NCI-H69 (cell line): ENCODE data around the gene GIT2.

Experiments
- DNase-seq: peaks from one replicate; lab custom pipeline; 2025; lab: John Stamatoyannopoulos, UW

The GIT2 gene

GRCh38 chr12:109981311-109981710, 14.9 kb downstream of the GIT2 start:
- DNase-seq, result no peak

DNA sequence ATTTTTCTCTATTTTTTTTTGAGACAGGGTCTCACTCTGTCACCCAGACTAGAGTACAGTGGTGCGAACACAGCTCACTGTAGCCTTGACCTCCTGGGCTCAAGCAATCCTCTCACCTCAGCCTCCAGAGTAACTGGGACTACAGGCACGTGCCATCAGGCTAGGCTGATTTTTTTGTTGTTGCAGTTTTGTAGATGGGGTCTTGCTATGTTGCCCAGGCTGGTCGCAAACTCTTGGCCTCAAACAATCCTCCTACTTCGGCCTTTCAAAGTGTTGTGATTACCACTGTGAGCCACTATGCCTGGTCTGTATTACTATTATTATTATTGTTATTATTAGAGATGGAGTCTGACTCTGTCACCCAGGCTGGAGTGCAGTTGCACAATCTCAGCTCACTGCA, 23.3 kb downstream of the GIT2 start:
- no peak for DNase-seq

DNA sequence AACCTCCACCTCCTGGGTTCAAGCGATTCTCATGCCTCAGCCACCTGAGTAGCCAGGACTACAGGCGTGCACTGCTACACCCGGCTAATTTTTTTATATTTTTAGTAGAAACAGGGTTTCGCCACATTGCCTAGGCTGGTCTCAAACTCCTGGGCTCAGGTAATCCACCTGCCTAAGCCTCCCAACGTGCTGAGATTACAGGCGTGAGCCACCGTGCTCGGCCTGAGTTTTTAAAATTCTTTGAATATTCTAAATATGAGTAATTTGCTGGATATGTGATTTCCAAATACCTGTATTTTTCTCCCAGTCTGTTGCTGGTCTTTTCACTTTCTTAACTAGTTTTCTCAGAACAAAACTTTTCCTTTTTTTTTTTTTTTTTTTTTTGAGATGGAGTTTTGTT, 27.4 kb downstream of the GIT2 start:
- no peak for DNase-seq

GRCh38 chr12:109968032-109968420, 28.1 kb downstream of the GIT2 start:
- DNase-seq, result no peak

DNA sequence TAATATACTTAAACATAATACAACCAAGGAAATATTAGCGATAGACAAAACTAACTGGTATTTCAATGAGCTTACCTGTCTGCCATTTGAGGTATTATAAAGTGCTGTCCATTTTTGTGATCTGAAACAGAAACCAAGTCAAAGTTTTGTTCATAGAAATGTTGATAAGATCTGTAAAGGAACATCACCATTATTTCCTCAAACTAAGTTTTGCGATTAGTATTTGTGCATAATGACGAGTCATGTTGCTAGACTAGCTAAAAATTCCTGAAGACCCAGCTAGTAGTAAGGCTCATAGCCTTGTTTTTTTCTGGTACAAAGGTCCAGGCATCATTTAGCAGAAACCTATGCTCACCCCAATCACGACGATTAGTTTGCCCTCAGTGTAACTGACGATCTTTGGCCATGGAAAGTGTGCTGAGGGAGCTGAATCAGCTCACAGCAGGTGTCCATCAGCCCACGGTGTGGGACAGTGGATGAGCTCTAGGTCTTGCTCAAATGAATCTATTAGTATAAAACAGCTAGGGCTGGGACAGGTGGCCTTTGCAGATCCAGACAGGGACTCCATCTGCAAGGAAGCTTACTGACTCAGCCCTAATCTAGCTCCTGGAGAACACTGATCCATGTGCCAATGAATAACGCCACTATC, 28.7 kb downstream of the GIT2 start:
- DNase-seq, result no peak

- no peak for DNase-seq
Measured at GRCh38 chr12:109966546-109966945, 29.6 kb downstream of the GIT2 start.

DNA sequence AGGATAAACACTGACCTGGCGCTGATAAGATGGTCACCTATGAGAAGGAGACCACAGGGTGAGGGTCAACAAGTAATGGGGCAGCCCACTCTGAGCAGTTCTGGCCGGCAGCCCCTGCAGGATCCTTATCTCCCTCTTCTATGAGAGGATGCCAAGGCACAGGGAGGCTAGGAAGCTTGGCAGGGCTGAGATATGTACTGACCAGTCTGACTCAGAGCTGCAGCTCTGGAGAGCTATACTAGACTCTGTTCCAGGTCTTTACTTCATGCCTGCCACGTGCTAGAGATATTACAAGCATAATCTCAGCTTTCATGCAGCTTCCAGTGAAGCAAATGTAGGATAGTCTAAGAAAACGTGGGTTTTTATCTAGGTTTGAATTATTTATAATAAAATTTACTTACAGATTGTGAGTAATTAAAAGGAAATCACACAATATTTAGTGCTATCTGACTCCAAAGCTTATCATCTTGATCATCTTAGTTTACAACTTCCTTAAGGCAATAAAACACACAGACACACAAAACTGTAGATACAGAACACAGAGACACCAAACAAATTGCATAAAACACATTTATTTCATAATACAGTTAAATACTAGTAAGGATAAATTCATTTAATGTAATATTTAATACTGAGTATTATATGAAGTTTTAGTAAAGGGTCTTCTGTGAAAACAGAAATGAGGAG, 32.3 kb downstream of the GIT2 start:
- no peak for DNase-seq

DNA sequence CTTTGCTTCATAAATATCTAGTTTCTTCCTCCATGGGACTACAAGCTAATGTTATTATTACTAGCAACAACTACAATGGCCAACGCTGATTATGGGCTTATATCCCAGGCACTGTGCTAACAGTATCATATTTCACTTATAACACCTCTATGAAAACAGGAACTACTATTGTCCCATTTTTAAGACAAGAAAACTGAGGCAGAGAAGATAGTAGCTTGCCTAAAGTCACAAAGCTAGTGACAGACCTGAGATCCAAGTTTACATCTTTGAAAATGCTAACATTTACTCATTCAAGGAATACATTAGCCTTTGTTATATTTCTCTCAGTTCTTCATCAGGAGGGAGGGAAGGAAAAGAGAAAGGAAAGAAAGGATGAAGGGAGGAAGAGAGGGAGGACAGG, 32.8 kb downstream of the GIT2 start:
- DNase-seq, result no peak

- DNase-seq, result peak; percentile 67
Measured at GRCh38 chr12:109962398-109962797, 33.8 kb downstream of the GIT2 start.

GRCh38 chr12:109961612-109962011, 34.6 kb downstream of the GIT2 start:
- no peak for DNase-seq

DNA sequence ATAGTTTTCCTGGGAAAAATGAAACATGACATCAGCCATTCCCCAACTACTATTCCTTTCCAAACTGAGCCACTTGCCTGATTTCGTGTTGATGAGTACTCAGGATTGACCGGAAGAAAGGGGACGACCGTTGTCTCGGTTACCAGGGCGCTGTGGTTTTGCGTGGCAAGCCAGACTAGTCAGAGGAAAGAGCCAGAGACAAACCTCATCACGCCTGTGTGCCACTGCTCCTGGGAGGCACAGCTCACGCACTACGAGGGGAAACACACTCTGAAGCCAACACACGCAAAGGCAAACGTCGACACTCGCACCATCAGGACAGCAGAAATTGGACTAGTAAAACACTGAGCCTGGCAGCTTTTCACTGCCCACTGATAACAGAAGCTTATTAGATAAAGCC, 35.0 kb downstream of the GIT2 start:
- no peak for DNase-seq

DNA sequence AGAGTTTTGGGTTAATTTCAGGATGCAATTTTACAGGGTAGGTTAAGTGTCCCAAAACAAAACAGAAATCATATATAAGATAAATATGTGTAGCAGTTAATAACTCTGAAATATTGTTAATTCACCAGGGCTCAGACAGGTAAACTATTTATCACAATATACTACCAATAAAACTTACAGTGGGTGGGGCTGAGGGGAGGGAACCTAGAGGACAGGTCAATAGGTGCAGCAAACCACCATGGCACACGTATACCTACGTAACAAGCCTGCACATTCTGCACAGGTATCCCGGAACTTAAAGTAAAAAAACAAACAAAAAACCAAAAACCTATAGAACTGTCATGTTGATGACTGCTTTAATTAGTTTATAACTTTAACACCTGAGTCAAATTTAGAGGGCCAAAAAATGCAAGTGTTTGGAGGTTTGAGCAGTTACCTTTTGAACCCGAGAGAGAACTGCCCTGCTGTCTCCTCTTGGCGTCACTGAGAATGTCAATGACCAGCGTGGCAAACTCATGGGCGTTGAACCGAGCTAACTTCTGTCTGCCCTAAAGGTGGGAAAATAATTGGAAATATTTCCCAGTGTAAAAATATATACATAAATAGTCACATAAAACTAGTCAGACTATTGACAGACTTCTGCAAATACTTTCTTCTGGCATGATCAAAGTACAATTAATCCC, 36.6 kb downstream of the GIT2 start:
- DNase-seq, result no peak

DNA sequence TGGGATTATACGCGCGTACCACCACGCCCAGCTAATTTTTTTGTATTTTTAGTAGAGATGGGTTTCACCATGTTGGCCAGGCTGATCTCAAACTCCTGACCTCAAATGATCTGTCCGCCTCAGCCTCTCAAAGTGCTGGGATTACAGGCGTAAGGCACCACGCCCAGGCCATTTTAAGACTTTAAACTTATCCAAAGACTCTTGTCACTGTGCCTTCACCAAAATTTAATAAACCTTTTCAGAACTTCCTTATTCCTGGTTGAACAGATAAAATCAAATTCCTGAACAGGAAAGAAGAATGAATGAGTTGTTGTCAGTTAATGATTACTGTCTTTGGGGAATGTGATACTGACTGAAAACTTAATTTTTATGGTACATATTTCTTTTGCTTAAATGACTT, 37.8 kb downstream of the GIT2 start:
- DNase-seq, result no peak

DNA sequence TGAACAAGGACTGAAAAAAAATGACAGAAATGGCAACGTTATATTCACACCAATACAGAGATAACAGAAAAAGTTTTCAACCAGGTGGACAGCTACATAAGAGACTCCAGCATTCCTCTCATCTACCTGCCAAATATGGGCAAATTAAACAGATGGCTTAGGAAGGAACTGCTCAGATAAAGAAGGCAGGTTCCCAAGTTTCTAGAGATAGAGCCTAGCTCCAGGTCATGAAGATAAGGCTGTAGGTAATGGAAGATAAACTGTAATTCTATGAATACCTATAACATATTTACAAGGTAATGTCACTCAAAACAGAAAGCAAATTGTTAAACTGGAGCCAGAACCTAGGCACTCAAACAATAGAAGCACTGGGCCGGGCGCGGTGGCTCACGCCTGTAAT, 42.5 kb downstream of the GIT2 start:
- no peak for DNase-seq

- no peak for DNase-seq
Measured at GRCh38 chr12:109952873-109953272, 43.3 kb downstream of the GIT2 start.

GRCh38 chr12:109952160-109952858, 43.9 kb downstream of the GIT2 start:
- DNase-seq, result no peak

GRCh38 chr12:109951751-109952150, 44.4 kb downstream of the GIT2 start:
- peak; percentile 67 for DNase-seq

GRCh38 chr12:109951136-109951535, 45.0 kb downstream of the GIT2 start:
- DNase-seq, result no peak

DNA sequence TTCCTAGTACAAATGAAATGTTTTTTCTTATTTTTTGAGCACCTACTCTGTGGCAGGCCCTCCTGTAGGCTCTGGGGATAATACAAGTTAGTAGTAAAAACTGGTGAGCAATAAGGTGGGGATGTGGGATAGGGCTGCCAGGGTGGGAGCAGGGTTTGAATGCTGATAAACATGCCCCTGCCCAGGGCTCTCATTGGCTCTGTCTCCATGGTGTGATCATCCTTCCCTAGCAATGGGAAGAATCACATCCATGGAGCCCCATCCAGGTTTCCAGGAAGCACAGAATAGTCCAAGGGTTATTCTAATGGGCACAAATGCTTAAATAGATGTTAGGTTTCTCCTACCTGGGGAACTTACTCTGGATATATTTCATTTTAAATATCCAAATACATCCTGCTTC, 45.5 kb downstream of the GIT2 start:
- DNase-seq, result no peak

- DNase-seq, result no peak
Measured at GRCh38 chr12:109949089-109949488, 47.1 kb downstream of the GIT2 start.

DNA sequence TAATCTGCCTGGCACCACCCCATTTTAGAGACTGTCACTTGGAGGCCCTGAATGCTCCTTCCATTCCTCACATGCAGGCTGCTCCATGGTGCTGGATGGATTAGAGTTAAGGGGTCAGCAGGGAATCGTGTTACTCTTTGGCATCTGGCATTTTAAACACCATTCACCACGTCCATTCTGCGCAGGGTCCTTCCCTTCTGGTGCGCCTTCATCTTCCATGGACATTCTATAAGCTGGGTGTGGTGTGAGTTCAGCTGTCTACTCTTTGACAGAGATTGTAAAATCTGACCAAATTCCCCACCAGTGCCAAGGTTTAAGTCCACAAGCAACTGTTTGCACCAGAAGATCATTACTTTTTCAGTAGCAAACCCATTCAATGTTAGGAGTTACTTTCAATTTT, 47.8 kb downstream of the GIT2 start:
- no peak for DNase-seq

DNA sequence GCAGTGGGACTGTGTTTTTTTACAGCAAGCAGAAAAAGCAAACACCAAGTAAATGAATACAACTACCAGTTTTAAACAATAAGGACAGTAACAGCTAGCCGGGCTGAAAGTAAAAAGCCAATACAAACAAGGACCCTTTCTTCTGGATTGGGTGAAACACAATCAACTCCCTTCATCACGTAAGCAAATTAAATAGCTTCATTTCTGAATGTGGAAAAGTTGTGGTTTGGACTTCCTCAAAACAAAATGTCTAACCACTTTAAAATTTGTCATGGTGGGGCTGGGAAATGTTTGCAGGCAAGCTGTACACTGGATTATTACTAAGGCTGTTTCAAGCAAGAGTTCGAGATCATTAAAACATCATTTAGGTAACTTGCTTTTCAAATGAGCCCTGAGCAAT, 48.6 kb downstream of the GIT2 start:
- DNase-seq, result no peak

DNA sequence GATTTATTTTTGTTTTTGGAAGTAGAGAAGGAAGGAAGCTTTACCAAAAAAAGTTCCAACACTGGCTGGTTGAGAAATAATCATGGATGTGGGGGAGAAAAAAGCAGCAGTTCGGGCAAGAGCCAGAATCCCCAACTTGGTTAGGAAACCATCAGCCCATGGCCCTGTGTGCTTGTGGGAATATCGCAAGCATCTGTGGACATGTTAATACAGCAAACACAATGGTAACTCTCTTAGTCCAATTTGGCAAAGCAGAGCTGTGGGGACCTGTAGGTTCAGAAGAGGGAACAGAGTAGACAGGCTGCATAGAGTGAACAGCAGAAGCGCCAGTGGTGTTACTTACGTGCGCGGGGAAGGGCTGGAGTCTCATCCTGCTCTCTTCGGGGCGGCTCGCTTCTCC, 49.3 kb downstream of the GIT2 start:
- no peak for DNase-seq
